ENCODE measurements around the gene TANK.
"Not testable (repeated sequence)": the region's sequence is repeated elsewhere in the genome, so short reads cannot be mapped to it uniquely, and the experiment has no call there.

GRCh38 chr2:161279230-161279815 is 119.1 kb downstream of the TANK start:
- TF ChIP-seq, protein P1, sequence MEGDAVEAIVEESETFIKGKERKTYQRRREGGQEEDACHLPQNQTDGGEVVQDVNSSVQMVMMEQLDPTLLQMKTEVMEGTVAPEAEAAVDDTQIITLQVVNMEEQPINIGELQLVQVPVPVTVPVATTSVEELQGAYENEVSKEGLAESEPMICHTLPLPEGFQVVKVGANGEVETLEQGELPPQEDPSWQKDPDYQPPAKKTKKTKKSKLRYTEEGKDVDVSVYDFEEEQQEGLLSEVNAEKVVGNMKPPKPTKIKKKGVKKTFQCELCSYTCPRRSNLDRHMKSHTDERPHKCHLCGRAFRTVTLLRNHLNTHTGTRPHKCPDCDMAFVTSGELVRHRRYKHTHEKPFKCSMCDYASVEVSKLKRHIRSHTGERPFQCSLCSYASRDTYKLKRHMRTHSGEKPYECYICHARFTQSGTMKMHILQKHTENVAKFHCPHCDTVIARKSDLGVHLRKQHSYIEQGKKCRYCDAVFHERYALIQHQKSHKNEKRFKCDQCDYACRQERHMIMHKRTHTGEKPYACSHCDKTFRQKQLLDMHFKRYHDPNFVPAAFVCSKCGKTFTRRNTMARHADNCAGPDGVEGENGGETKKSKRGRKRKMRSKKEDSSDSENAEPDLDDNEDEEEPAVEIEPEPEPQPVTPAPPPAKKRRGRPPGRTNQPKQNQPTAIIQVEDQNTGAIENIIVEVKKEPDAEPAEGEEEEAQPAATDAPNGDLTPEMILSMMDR (conservative IDR thresholded peaks at IDR 0.05; ENCODE audit: low read length) = not testable (repeated sequence)
- TF ChIP-seq EZH2phosphoT487 (IDR thresholded peaks at IDR 0.05; ENCODE audit: borderline replicate concordance, low read depth, low read length) = not testable (repeated sequence)

All from OCI-LY7 (cell line).